H9 (cell line): ENCODE measurements around the gene SHC4. TPM values are rescaled to one million over a fixed set of nuclear protein-coding genes. Genes with fewer than 3 reads are reported as not detected.

Source experiments
- DNase-seq: peaks from one replicate; pipeline ENCODE4 v3.0.0-alpha.2; 2017
- H2AFZ ChIP-seq: one replicate; pipeline ENCODE4 v1.6.1; 2013; ENCODE audit warnings: mild to moderate bottlenecking, low read length, control low read depth, moderate library complexity
- H2AK5ac ChIP-seq: 2 replicates; pipeline ENCODE4 v1.6.1; 2013; ENCODE audit warnings: low read length, control low read depth, mixed read lengths; ENCODE audit not compliant: insufficient read length
- H2BK120ac ChIP-seq: one replicate; pipeline ENCODE4 v1.6.1; 2013; ENCODE audit warnings: low read depth, mild to moderate bottlenecking, low read length, control low read depth, inconsistent platforms; ENCODE audit not compliant: poor library complexity, severe bottlenecking
- H2BK12ac ChIP-seq: 2 replicates; pipeline ENCODE4 v1.6.1; 2013; ENCODE audit warnings: low read length, control low read depth, mixed read lengths, low read depth; ENCODE audit not compliant: insufficient read length
- H2BK15ac ChIP-seq: 2 replicates; pipeline ENCODE4 v1.6.1; 2013; ENCODE audit warnings: low read depth, low read length, control low read depth
- H2BK20ac ChIP-seq: one replicate; pipeline ENCODE4 v1.6.1; 2013; ENCODE audit warnings: low read depth, mild to moderate bottlenecking, low read length, control low read depth, inconsistent platforms; ENCODE audit not compliant: poor library complexity, severe bottlenecking
- H2BK5ac ChIP-seq: 2 replicates; pipeline ENCODE4 v1.6.1; 2013; ENCODE audit warnings: low read length, control low read depth, mixed read lengths; ENCODE audit not compliant: insufficient read length
- H3K14ac ChIP-seq: 2 replicates; pipeline ENCODE4 v1.6.1; 2013; ENCODE audit warnings: low read length, control low read depth; ENCODE audit not compliant: insufficient read depth
- H3K18ac ChIP-seq: 2 replicates; pipeline ENCODE4 v1.6.1; 2013; ENCODE audit warnings: low read depth, mild to moderate bottlenecking, mixed read lengths, low read length, control low read depth; ENCODE audit not compliant: insufficient read length
- H3K23ac ChIP-seq: 2 replicates; pipeline ENCODE4 v1.6.1; 2013; ENCODE audit warnings: low read length, control low read depth, mixed read lengths, low read depth; ENCODE audit not compliant: insufficient read length
- H3K23me2 ChIP-seq: 2 replicates; pipeline ENCODE4 v1.6.1; 2013; ENCODE audit warnings: low read depth, mild to moderate bottlenecking, mixed read lengths, low read length, control low read depth; ENCODE audit not compliant: insufficient read length, poor library complexity, severe bottlenecking
- H3K27ac ChIP-seq: 2 replicates; pipeline ENCODE4 v1.5.1; 2013; ENCODE audit warnings: low read length, control low read depth, mixed read lengths, low read depth; ENCODE audit not compliant: insufficient read length
- H3K27me3 ChIP-seq: 2 replicates; pipeline ENCODE4 v1.6.1; 2013; ENCODE audit warnings: low read length, control low read depth, inconsistent platforms; ENCODE audit not compliant: insufficient read depth
- H3K4ac ChIP-seq: 2 replicates; pipeline ENCODE4 v1.6.1; 2013; ENCODE audit warnings: low read depth, mild to moderate bottlenecking, control low read depth, inconsistent platforms, low read length, moderate library complexity
- H3K4me1 ChIP-seq: 2 replicates; pipeline ENCODE4 v1.6.1; 2013; ENCODE audit warnings: low read length, control low read depth, inconsistent platforms; ENCODE audit not compliant: insufficient read depth
- H3K4me2 ChIP-seq: 2 replicates; pipeline ENCODE4 v1.6.1; 2013; ENCODE audit warnings: low read length, control low read depth, mixed read lengths; ENCODE audit not compliant: insufficient read length, insufficient read depth
- H3K56ac ChIP-seq: 2 replicates; pipeline ENCODE4 v1.6.1; 2013; ENCODE audit warnings: low read depth, mild to moderate bottlenecking, mixed read lengths, low read length, control low read depth; ENCODE audit not compliant: insufficient read length
- H3K79me1 ChIP-seq: 2 replicates; pipeline ENCODE4 v1.6.1; 2013; ENCODE audit warnings: low read depth, mild to moderate bottlenecking, moderate library complexity, low read length, control low read depth, inconsistent platforms; ENCODE audit not compliant: insufficient read depth, poor library complexity, severe bottlenecking
- H3K79me2 ChIP-seq: 2 replicates; pipeline ENCODE4 v1.6.1; 2013; ENCODE audit warnings: low read length, control low read depth, inconsistent platforms; ENCODE audit not compliant: insufficient read depth
- H3K9ac ChIP-seq: 2 replicates; pipeline ENCODE4 v1.6.1; 2013; ENCODE audit warnings: low read length, control low read depth, mixed read lengths; ENCODE audit not compliant: insufficient read length; ENCODE audit errors: extremely low read depth
- H3K9me3 ChIP-seq: one replicate; pipeline ENCODE4 v1.6.1; 2013; ENCODE audit warnings: low read depth, low read length, inconsistent platforms; ENCODE audit not compliant: control insufficient read depth
- H3T11ph ChIP-seq: one replicate; pipeline ENCODE4 v1.6.1; 2013; ENCODE audit warnings: mild to moderate bottlenecking, low read length, control low read depth, inconsistent platforms
- H4K20me1 ChIP-seq: one replicate; pipeline ENCODE4 v1.6.1; 2013; ENCODE audit not compliant: control insufficient read depth, insufficient read length, insufficient read depth
- H4K5ac ChIP-seq: 2 replicates; pipeline ENCODE4 v1.6.1; 2013; ENCODE audit warnings: low read depth, mild to moderate bottlenecking, mixed read lengths, low read length, control low read depth; ENCODE audit not compliant: insufficient read length
- H4K8ac ChIP-seq: replicated peaks from 2 replicates; pipeline ENCODE4 v1.6.1; 2013; ENCODE audit warnings: low read length, control low read depth, mixed read lengths, low read depth; ENCODE audit not compliant: insufficient read length
- H4K91ac ChIP-seq: 2 replicates; pipeline ENCODE4 v1.6.1; 2013; ENCODE audit warnings: low read depth, mild to moderate bottlenecking, moderate library complexity, mixed read lengths, low read length, control low read depth; ENCODE audit not compliant: insufficient read length
- H3K27ac Mint-ChIP-seq, 3 experiments: 2 replicates in 2 of 3; 3 replicates in 1 of 3; pipeline ENCODE4 v1.8.0; 2020 to 2021; ENCODE audit warnings: mixed read lengths in 3 of 3, mild to moderate bottlenecking in 1 of 3, moderate library complexity in 1 of 3
- H3K27me3 Mint-ChIP-seq: 2 replicates; pipeline ENCODE4 v1.8.0; 2021; ENCODE audit warnings: low read depth, mild to moderate bottlenecking, moderate library complexity, mixed read lengths
- H3K36me3 Mint-ChIP-seq, 3 experiments: 2 replicates in 2 of 3; 3 replicates in 1 of 3; pipeline ENCODE4 v1.8.0; 2020 to 2021; ENCODE audit warnings: low read depth in 3 of 3, mixed read lengths in 3 of 3; ENCODE audit not compliant: insufficient read depth in 1 of 3
- H3K4me1 Mint-ChIP-seq, 2 experiments: 2 replicates each; pipeline ENCODE4 v1.8.0; 2020; ENCODE audit warnings: mixed read lengths in 2 of 2
- H3K4me3 Mint-ChIP-seq, 2 experiments: 2 replicates in 1 of 2; 3 replicates in 1 of 2; pipeline ENCODE4 v1.8.0; 2020 to 2021; ENCODE audit warnings: mild to moderate bottlenecking in 2 of 2, mixed read lengths in 2 of 2, moderate library complexity in 1 of 2
- H3K9me3 Mint-ChIP-seq, 2 experiments: 2 replicates in 1 of 2; 3 replicates in 1 of 2; pipeline ENCODE4 v1.8.0; 2020; ENCODE audit warnings: mild to moderate bottlenecking in 2 of 2, mixed read lengths in 2 of 2, moderate library complexity in 1 of 2
- CTCF ChIP-seq: fragments of 200-600 bp; sonication (generic); conservative IDR thresholded peaks from 3 replicates; pipeline ENCODE4 v1.8.0; 2021; ENCODE audit warnings: antibody characterized with exemption, mild to moderate bottlenecking
- WGBS: extraction: QIAGEN DNeasy Blood & Tissue Kit; methylation state at CpG from one replicate; pipeline ENCODE4 v1.1.7; 2013; ENCODE audit warnings: missing lambda C conversion rate, low lambda C conversion rate, mixed read lengths; ENCODE audit not compliant: insufficient read length; ENCODE audit errors: extremely low coverage; 5-methylcytosine and 5-hydroxymethylcytosine counted together
- total RNA-seq: library from RNA; stranded (reverse); gene quantifications from 2 replicates; pipeline ENCODE4 v1.2.1, GENCODE V29; 2021

The SHC4 gene
- total RNA-seq, 1 experiment from 2014 or later = 0.26 TPM

- Histone ChIP-seq H3K4me1 (no peaks in the 10 kb centered on the region), H2AK5ac (no peak overlapping the region), H2BK15ac (no peak overlapping the region), H2BK120ac (no peak overlapping the region), H2BK5ac (no peak overlapping the region), H3K79me2 (peaks cover 4% of the 10 kb centered on the region; the same call in 1 of the 2 replicates), H2BK12ac (no peak overlapping the region), H3K14ac (no peak overlapping the region), H3K56ac (no peak overlapping the region), H3K4ac (no peak overlapping the region), H3K4me2 (no peak overlapping the region), H4K20me1 (no peaks in the 10 kb centered on the region), H3K9me3 (no peaks in the 10 kb centered on the region), H3K23ac (no peak overlapping the region), H3K23me2 (no peaks in the 10 kb centered on the region), H3K9ac (no peak overlapping the region), H3T11ph (no peak overlapping the region), H3K27ac (no peak overlapping the region), H4K8ac (no peak overlapping the region), H3K79me1 (no peaks in the 10 kb centered on the region), H2BK20ac (no peak overlapping the region), H3K18ac (no peak overlapping the region), H3K27me3 (no peaks in the 10 kb centered on the region), H2AFZ (no peak overlapping the region), H4K5ac (no peak overlapping the region), H4K91ac (no peak overlapping the region)
- Mint-ChIP-seq H3K27ac (peak overlapping the region; percentile 24 to 80 (median 65); a peak in 2 of 7 replicates), H3K36me3 (peaks cover 0 to 7% (median 0%) of the 10 kb centered on the region in 3 experiments; a peak in 2 of 7 replicates), H3K27me3 (peaks cover 4% of the 10 kb centered on the region), H3K4me1 (peaks cover 9 to 28% of the 10 kb centered on the region in 2 experiments), H3K4me3 (peak overlapping the region; percentile 31 to 76; a peak in 4 of 5 replicates), H3K9me3 (no peaks in the 10 kb centered on the region; a peak in 1 of 5 replicates)
- DNase-seq = no peak
- WGBS = no CpG with 5 or more reads among the region's 3 CpGs
- no peak for TF ChIP-seq CTCF
Observed at GRCh38 chr15:48880070-48880634, 83.6 kb downstream of the SHC4 start.
